T-helper 17 cell (primary cell): Measurements from ENCODE around the gene SPON2. TPM values are rescaled to one million over a fixed set of nuclear protein-coding genes. Genes with fewer than 3 reads are reported as not detected.
A peak's percentile ranks its signal among the peaks of the same experiment; 100 is the strongest.

Experiments used
- ATAC-seq: fragments of 150-1000 bp; cut with Tn5 transposase; 2 replicates; pipeline ENCODE4 v1.10.0; 2021; ENCODE audit warnings: mild to moderate bottlenecking, moderate library complexity
- DNase-seq, 3 donors: peaks; one replicate each; pipeline versions ENCODE4 v3.0.0 to v3.0.0-alpha.2; 2020 to 2021
- H3K9me3 ChIP-seq: one replicate; pipeline ENCODE4 v1.7.0; 2013; ENCODE audit warnings: low read length, mild to moderate bottlenecking; ENCODE audit not compliant: control insufficient read depth, poor library complexity, severe bottlenecking
- H3K27ac Mint-ChIP-seq: one replicate; pipeline ENCODE4 v1.8.0; 2022; ENCODE audit warnings: mild to moderate bottlenecking, moderate library complexity, mixed read lengths
- H3K27me3 Mint-ChIP-seq: one replicate; pipeline ENCODE4 v1.8.0; 2022; ENCODE audit warnings: mixed read lengths
- H3K36me3 Mint-ChIP-seq: one replicate; pipeline ENCODE4 v1.8.0; 2022; ENCODE audit warnings: low read depth, mixed read lengths
- H3K4me1 Mint-ChIP-seq: one replicate; pipeline ENCODE4 v1.8.0; 2022; ENCODE audit warnings: mild to moderate bottlenecking, mixed read lengths
- H3K4me3 Mint-ChIP-seq: one replicate; pipeline ENCODE4 v1.8.0; 2022; ENCODE audit warnings: mild to moderate bottlenecking, moderate library complexity, mixed read lengths
- total RNA-seq, 4 donors: library from RNA in 2 of 4; stranded (reverse) in 2 of 4; gene quantifications; one replicate each; pipeline ENCODE4 v1.2.3 and lab custom pipeline; 2022 to 2026

The SPON2 gene
- total RNA-seq, 2 donors from 2014 or later, result 5.2 to 7.4 TPM

GRCh38 chr4:1169171-1169671 lies 3.2 kb downstream of the SPON2 start:
- Mint-ChIP-seq H3K4me3 (no peak overlapping the region), H3K27ac (peak overlapping the region; percentile 63), H3K36me3 (no peaks in the 10 kb centered on the region), H3K27me3 (peaks cover 16% of the 10 kb centered on the region), H3K4me1 (peaks cover 21% of the 10 kb centered on the region)
- no peak for DNase-seq
- no peak for ATAC-seq
- H3K9me3 ChIP-seq, result no peaks in the 10 kb centered on the region

- Mint-ChIP-seq H3K27me3 (peaks cover 16% of the 10 kb centered on the region), H3K4me3 (peak overlapping the region; percentile 88), H3K27ac (peak overlapping the region; percentile 86), H3K36me3 (no peaks in the 10 kb centered on the region), H3K4me1 (peaks cover 23% of the 10 kb centered on the region)
- ATAC-seq, result no peak
- DNase-seq, result no peak
- no peaks in the 10 kb centered on the region for H3K9me3 ChIP-seq
Measured at GRCh38 chr4:1168191-1169101, 3.9 kb downstream of the SPON2 start.

GRCh38 chr4:1167244-1167949 lies 5.0 kb downstream of the SPON2 start:
- Mint-ChIP-seq H3K4me3 (peak overlapping the region; percentile 88), H3K4me1 (peaks cover 27% of the 10 kb centered on the region), H3K27ac (peak overlapping the region; percentile 86), H3K27me3 (peaks cover 16% of the 10 kb centered on the region), H3K36me3 (no peaks in the 10 kb centered on the region)
- H3K9me3 ChIP-seq, result no peaks in the 10 kb centered on the region
- DNase-seq (peak; percentile 70 to 75 (median 74)), ATAC-seq (peak; percentile 90)

- H3K36me3 Mint-ChIP-seq, result no peaks in the 10 kb centered on the region
- peaks cover 16% of the 10 kb centered on the region for H3K27me3 Mint-ChIP-seq
- H3K9me3 ChIP-seq, result no peaks in the 10 kb centered on the region
- DNase-seq, result no peak
- H3K27ac Mint-ChIP-seq, result peak overlapping the region; percentile 86
- peaks cover 27% of the 10 kb centered on the region for H3K4me1 Mint-ChIP-seq
- peak overlapping the region; percentile 88 for H3K4me3 Mint-ChIP-seq
- ATAC-seq, result no peak
Measured at GRCh38 chr4:1166509-1167243, 5.7 kb downstream of the SPON2 start.

- no peaks in the 10 kb centered on the region for H3K9me3 ChIP-seq
- H3K4me3 Mint-ChIP-seq, result no peak overlapping the region
- ATAC-seq (no peak), DNase-seq (no peak)
- H3K36me3 Mint-ChIP-seq, result no peaks in the 10 kb centered on the region
- no peak overlapping the region for H3K27ac Mint-ChIP-seq
- peaks cover 6% of the 10 kb centered on the region for H3K27me3 Mint-ChIP-seq
- peaks cover 21% of the 10 kb centered on the region for H3K4me1 Mint-ChIP-seq
Measured at GRCh38 chr4:1164956-1165545, 7.3 kb downstream of the SPON2 start.

GRCh38 chr4:1164444-1164843 lies 7.9 kb downstream of the SPON2 start:
- Mint-ChIP-seq H3K27ac (no peak overlapping the region), H3K4me3 (no peak overlapping the region), H3K4me1 (peaks cover 21% of the 10 kb centered on the region), H3K36me3 (no peaks in the 10 kb centered on the region), H3K27me3 (peaks cover 5% of the 10 kb centered on the region)
- H3K9me3 ChIP-seq, result no peaks in the 10 kb centered on the region
- DNase-seq (no peak), ATAC-seq (no peak)

GRCh38 chr4:1164040-1164439 lies 8.3 kb downstream of the SPON2 start:
- DNase-seq (no peak), ATAC-seq (no peak)
- Mint-ChIP-seq H3K27ac (no peak overlapping the region), H3K36me3 (no peaks in the 10 kb centered on the region), H3K4me1 (peaks cover 20% of the 10 kb centered on the region), H3K4me3 (no peak overlapping the region), H3K27me3 (peaks cover 5% of the 10 kb centered on the region)
- H3K9me3 ChIP-seq, result no peaks in the 10 kb centered on the region

GRCh38 chr4:1160351-1160750 lies 12.0 kb downstream of the SPON2 start:
- DNase-seq, result no peak

GRCh38 chr4:1156069-1156468 lies 16.3 kb downstream of the SPON2 start:
- H3K9me3 ChIP-seq, result no peaks in the 10 kb centered on the region
- Mint-ChIP-seq H3K4me3 (no peak overlapping the region), H3K4me1 (no peaks in the 10 kb centered on the region), H3K27me3 (peaks cover 41% of the 10 kb centered on the region), H3K36me3 (no peaks in the 10 kb centered on the region), H3K27ac (no peak overlapping the region)
- no peak for DNase-seq
- no peak for ATAC-seq

More at GRCh38 chr4:1160351-1160750, 12.0 kb downstream of the SPON2 start:
- Mint-ChIP-seq H3K27me3 (peaks cover 16% of the 10 kb centered on the region), H3K4me3 (no peak overlapping the region), H3K36me3 (no peaks in the 10 kb centered on the region), H3K4me1 (peaks cover 6% of the 10 kb centered on the region), H3K27ac (no peak overlapping the region)
- no peaks in the 10 kb centered on the region for H3K9me3 ChIP-seq
- ATAC-seq, result no peak

- Mint-ChIP-seq H3K27ac (no peak overlapping the region), H3K27me3 (peaks cover 41% of the 10 kb centered on the region), H3K4me1 (no peaks in the 10 kb centered on the region), H3K4me3 (no peak overlapping the region), H3K36me3 (no peaks in the 10 kb centered on the region)
- DNase-seq (no peak), ATAC-seq (no peak)
- H3K9me3 ChIP-seq, result no peaks in the 10 kb centered on the region
Measured at GRCh38 chr4:1155314-1155713, 17.1 kb downstream of the SPON2 start.

- no peak for ATAC-seq
- no peak overlapping the region for H3K4me3 Mint-ChIP-seq
Measured at GRCh38 chr4:1154523-1155182, 17.7 kb downstream of the SPON2 start.

GRCh38 chr4:1154126-1154522 lies 18.3 kb downstream of the SPON2 start:
- peak overlapping the region; percentile 67 for H3K27ac Mint-ChIP-seq
- DNase-seq (no peak), ATAC-seq (no peak)
- peaks cover 38% of the 10 kb centered on the region for H3K27me3 Mint-ChIP-seq
- H3K9me3 ChIP-seq, result no peaks in the 10 kb centered on the region
- no peaks in the 10 kb centered on the region for H3K4me1 Mint-ChIP-seq
- H3K4me3 Mint-ChIP-seq, result no peak overlapping the region
- no peaks in the 10 kb centered on the region for H3K36me3 Mint-ChIP-seq

More at GRCh38 chr4:1154523-1155182, 17.7 kb downstream of the SPON2 start:
- H3K4me1 Mint-ChIP-seq, result no peaks in the 10 kb centered on the region
- no peaks in the 10 kb centered on the region for H3K36me3 Mint-ChIP-seq
- peak overlapping the region; percentile 67 for H3K27ac Mint-ChIP-seq
- H3K9me3 ChIP-seq, result no peaks in the 10 kb centered on the region
- peaks cover 41% of the 10 kb centered on the region for H3K27me3 Mint-ChIP-seq
- DNase-seq, result no peak
